ENCODE measurements around the gene TSPAN14.

Gene TSPAN14

DNA sequence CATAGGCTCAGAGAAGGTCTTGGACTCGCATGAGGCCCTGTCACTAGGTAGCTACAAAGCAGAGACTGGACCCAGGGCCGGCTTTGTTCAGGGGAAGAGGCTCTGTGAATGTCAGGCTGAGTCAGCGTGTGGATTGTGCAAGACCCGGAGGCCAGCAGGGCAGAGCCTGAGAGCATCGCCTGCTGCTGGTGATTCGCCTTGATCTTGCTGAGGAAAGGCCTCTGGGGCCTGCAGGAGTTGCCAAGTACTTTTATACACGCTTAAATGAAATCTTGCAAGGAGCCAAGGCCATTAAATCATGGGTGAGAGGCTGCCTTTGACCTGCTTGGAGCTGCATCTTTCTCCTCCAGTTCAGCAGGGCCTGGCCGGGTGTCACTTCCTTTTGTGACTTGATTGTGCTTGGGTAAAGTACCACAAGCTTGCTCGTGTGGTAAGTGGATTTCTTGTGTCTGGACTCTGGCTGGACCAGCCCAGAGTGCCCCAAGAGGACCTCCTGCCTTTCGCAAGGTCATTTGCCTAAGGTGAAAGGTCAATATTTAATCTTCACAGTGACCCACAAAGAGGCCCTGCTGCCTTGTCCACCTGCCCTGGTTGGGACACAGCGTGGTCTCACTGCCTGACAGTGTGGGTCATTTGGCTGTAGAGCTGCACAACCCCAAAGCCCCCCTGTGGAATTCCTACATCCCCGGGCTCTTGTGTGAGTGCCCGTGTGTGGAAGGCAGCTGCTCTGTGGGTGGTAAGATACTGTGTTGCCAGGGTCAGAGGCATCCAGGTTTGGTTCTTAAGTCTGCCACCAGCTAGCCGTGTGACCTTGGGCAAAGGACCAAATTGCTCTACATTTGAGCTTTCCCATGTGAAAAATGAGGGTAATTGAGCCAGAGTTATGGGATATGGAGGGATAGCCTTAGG is 45.0 kb downstream of the TSPAN14 start:
- Histone ChIP-seq H3K9me3 (ENCODE audit: insufficient read depth, low read length) (no peaks in the 10 kb centered on the region), H3K27me3 (ENCODE audit: low read length) (no peaks in the 10 kb centered on the region), H3K9me2 (replicated peaks; ENCODE audit: insufficient read depth, low read length) (no peaks in the 10 kb centered on the region), H3K4me3 (ENCODE audit: insufficient read depth, low read length, poor library complexity, severe bottlenecking) (no peak overlapping the region), H3K27ac (ENCODE audit: low read depth, low read length) (no peak overlapping the region), H3K4me2 (ENCODE audit: low read depth, low read length, poor library complexity, severe bottlenecking) (no peak overlapping the region), H3K9ac (ENCODE audit: low read length) (no peak overlapping the region), H4K20me1 (ENCODE audit: low read depth, low read length) (no peaks in the 10 kb centered on the region), H3K79me2 (ENCODE audit: insufficient read depth, low read length) (no peaks in the 10 kb centered on the region), H3K36me3 (ENCODE audit: low read length) (no peaks in the 10 kb centered on the region), H3F3A (ENCODE audit: insufficient read depth) (no peaks in the 10 kb centered on the region), H2AFZ (ENCODE audit: low read depth, low read length, severe bottlenecking) (no peak overlapping the region)
- TF ChIP-seq, protein P1, sequence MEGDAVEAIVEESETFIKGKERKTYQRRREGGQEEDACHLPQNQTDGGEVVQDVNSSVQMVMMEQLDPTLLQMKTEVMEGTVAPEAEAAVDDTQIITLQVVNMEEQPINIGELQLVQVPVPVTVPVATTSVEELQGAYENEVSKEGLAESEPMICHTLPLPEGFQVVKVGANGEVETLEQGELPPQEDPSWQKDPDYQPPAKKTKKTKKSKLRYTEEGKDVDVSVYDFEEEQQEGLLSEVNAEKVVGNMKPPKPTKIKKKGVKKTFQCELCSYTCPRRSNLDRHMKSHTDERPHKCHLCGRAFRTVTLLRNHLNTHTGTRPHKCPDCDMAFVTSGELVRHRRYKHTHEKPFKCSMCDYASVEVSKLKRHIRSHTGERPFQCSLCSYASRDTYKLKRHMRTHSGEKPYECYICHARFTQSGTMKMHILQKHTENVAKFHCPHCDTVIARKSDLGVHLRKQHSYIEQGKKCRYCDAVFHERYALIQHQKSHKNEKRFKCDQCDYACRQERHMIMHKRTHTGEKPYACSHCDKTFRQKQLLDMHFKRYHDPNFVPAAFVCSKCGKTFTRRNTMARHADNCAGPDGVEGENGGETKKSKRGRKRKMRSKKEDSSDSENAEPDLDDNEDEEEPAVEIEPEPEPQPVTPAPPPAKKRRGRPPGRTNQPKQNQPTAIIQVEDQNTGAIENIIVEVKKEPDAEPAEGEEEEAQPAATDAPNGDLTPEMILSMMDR (IDR thresholded peaks at IDR 0.05; ENCODE audit: insufficient read depth, low read length, poor library complexity, severe bottlenecking) = no peak
- TF ChIP-seq EZH2phosphoT487 (conservative IDR thresholded peaks at IDR 0.05; ENCODE audit: low read length) = no peak

GRCh38 chr10:80500572-80501380 is 46.7 kb downstream of the TSPAN14 start:
- Histone ChIP-seq H3K4me2 (ENCODE audit: low read depth, low read length, poor library complexity, severe bottlenecking) (no peak overlapping the region), H3F3A (ENCODE audit: insufficient read depth) (no peaks in the 10 kb centered on the region), H3K9me2 (replicated peaks; ENCODE audit: insufficient read depth, low read length) (no peaks in the 10 kb centered on the region), H3K4me3 (ENCODE audit: insufficient read depth, low read length, poor library complexity, severe bottlenecking) (no peak overlapping the region), H3K27ac (ENCODE audit: low read depth, low read length) (no peak overlapping the region), H3K9ac (ENCODE audit: low read length) (no peak overlapping the region), H2AFZ (ENCODE audit: low read depth, low read length, severe bottlenecking) (no peak overlapping the region), H3K36me3 (ENCODE audit: low read length) (no peaks in the 10 kb centered on the region), H3K27me3 (ENCODE audit: low read length) (no peaks in the 10 kb centered on the region), H3K9me3 (ENCODE audit: insufficient read depth, low read length) (no peaks in the 10 kb centered on the region), H3K79me2 (ENCODE audit: insufficient read depth, low read length) (no peaks in the 10 kb centered on the region), H4K20me1 (ENCODE audit: low read depth, low read length) (no peaks in the 10 kb centered on the region)
- TF ChIP-seq, protein P1 (IDR thresholded peaks at IDR 0.05; ENCODE audit: insufficient read depth, low read length, poor library complexity, severe bottlenecking) = no peak
- TF ChIP-seq EZH2phosphoT487 (conservative IDR thresholded peaks at IDR 0.05; ENCODE audit: low read length) = no peak

GRCh38 chr10:80501381-80501912 is 47.3 kb downstream of the TSPAN14 start:
- no peak for TF ChIP-seq EZH2phosphoT487 (conservative IDR thresholded peaks at IDR 0.05; ENCODE audit: low read length)
- TF ChIP-seq, protein P1 (IDR thresholded peaks at IDR 0.05; ENCODE audit: insufficient read depth, low read length, poor library complexity, severe bottlenecking) = no peak
- Histone ChIP-seq H4K20me1 (ENCODE audit: low read depth, low read length) (no peaks in the 10 kb centered on the region), H3K9ac (ENCODE audit: low read length) (no peak overlapping the region), H2AFZ (ENCODE audit: low read depth, low read length, severe bottlenecking) (no peak overlapping the region), H3K36me3 (ENCODE audit: low read length) (no peaks in the 10 kb centered on the region), H3K27me3 (ENCODE audit: low read length) (no peaks in the 10 kb centered on the region), H3K4me2 (ENCODE audit: low read depth, low read length, poor library complexity, severe bottlenecking) (no peak overlapping the region), H3K4me3 (ENCODE audit: insufficient read depth, low read length, poor library complexity, severe bottlenecking) (no peak overlapping the region), H3F3A (ENCODE audit: insufficient read depth) (no peaks in the 10 kb centered on the region), H3K9me2 (replicated peaks; ENCODE audit: insufficient read depth, low read length) (no peaks in the 10 kb centered on the region), H3K9me3 (ENCODE audit: insufficient read depth, low read length) (no peaks in the 10 kb centered on the region), H3K27ac (ENCODE audit: low read depth, low read length) (no peak overlapping the region), H3K79me2 (ENCODE audit: insufficient read depth, low read length) (no peaks in the 10 kb centered on the region)
